GM18499 (cell line): ENCODE results near the gene PAM16.

ENCODE experiments used
- ATAC-seq: cut with Tn5 transposase; IDR thresholded peaks from one replicate; pipeline ENCODE4 v1.9.1; 2021; ENCODE audit warnings: moderate number of reproducible peaks; ENCODE audit not compliant: insufficient read depth, unreplicated experiment

The PAM16 gene

DNA sequence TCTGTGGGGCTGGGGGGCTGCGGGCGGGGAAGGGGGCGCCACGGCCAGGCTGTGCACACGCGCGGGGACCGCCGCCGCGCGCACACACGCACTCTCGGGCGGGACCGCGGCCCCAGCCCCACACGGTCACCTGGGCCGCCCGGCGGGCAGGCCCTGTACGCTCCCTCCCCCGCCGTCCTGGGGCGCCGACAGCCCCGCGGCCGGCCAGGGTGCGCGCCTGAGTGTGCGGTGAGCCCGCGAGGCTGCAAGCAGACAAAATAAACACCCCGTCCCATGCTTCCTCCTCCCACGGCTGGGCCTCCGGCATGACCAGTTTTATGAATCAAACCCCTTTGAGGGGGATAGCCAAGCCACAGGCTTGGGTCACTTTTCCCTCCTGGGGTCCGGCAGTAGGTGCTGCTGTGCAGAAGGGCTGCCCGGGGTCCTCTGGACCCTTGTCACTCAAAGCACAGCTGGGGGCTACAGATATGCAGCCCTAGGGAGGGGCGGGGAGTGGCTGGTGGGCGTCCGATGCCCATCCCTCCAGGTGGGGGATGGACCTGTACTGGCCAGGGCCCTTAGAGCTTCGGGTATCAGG is 21.0 kb upstream of the PAM16 start:
- ATAC-seq: no peak

DNA sequence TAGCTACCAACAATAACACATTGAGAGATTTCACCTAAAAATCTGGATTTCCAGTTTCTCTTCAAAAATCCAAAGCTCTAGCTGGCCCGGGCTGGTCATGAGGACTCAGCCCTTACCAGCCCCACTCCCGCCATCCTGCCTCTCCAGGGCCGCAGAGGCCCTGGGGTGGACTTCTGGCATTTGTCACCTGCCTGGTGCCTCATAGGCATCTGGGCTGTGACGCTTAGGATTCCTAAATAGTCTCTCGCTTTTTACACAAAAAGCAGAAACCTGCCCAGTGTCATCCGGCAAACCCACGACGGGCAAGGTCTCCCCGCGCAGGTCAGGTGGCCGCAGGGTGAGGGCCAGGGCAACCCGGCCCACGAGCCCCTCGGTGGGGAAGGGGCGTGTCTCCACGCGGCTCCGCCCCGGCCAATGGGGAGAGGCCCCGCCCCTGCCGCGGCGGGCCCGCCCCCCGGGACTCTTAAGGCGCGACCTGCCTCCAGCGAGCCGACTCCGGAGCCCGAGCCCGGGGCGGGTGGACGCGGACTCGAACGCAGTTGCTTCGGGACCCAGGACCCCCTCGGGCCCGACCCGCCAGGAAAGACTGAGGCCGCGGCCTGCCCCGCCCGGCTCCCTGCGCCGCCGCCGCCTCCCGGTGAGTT is 20.4 kb upstream of the PAM16 start, which contains the start of gene VASN:
Gene VASN, plus strand, starts transcription at position 492 of the 644 bp plus-strand sequence. CDS start 9,030 bp downstream, outside the sequence.
- ATAC-seq: no peak

DNA sequence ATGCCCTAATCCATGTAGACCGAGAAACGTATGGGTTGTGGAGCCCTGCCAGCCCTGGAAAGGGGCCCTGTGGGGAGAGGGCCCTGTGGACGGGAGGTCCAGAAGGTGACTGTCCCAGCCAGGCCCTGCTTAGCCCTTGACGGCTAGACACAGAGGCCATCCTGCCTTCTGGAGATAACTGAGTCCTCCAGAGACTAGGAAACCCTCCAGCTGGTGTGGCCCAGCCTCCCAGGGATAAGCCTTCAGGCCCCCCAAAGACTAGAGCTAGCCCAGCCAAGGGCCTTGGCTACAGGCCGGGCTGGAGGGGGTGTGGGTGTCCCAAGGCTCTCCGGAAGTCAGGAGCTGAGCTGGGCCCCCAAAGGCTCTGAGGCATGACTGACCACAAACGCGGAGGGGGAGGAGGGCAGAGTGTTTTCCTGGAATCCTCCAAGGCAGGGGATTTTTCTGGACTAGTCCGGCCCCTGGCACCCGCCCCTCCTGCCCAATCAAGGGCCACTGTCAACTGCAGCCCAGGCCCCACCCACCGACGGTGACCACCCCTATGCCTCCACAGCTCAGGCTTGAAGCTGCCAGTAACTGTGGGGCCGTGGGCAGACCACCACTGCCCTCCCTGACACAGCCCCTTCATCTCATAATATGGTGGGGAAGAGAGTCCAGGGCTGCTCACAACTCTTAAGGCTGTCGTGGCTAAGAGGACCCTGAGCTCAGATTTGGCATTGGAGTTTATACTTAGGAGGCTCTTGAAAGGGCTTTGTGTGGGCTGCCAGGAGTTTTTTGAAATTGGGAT is 19.6 kb upstream of the PAM16 start:
- no peak for ATAC-seq

DNA sequence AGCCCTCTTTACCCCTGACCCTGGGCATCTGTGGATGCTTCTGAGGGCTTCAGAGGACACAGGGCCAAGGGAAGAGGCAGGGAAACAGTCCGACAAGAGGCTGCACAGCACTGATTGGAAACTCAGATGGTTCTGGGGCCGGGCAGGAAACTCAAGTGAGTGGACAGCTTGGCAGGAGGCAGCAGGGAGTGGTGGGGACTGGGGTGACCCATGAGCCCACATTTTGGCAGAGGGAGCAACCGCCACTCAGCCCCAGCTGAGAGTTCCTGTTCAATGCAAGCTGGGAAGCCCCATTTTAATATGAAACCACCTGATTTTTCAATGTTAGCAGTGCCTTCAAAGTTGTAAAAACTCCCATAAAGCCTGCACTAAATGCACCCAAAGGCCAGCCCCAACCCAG is 19.0 kb upstream of the PAM16 start:
- ATAC-seq: no peak

DNA sequence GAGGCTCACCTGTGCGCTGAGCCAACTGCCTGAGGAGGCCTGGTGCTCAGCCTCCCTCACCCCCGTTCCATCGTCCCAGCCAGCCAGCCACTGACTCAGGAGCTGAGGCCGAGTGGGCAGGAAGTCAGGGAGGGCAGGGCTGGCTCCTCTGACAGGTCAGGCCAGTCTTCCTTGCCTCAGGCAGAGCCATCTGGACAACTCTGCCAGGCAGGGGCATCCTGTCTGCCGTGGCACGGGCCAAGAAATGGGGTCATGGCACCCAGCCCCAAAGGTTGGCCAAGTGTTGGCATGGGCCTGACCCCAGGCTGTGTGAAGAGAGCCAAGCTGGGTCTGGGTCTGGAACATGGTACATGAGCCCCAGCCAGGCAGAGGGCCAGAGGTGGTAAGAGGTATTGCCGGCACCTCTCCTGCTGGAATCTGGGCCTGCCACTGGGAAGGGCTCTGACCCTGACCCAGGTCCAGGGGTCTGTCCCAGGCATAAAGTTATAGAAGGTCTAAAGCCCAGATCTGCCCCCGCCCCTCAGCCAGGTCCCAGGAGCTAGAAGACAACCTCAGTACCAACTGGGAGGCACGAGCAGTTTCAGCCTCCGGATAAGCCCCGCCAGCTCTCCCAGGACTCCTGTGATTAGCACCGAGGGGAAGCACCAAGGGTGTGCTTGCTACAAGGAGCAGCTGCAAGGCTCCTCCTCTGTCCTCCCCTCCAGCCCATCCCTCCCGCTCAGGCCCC is 18.0 kb upstream of the PAM16 start:
- no peak for ATAC-seq

DNA sequence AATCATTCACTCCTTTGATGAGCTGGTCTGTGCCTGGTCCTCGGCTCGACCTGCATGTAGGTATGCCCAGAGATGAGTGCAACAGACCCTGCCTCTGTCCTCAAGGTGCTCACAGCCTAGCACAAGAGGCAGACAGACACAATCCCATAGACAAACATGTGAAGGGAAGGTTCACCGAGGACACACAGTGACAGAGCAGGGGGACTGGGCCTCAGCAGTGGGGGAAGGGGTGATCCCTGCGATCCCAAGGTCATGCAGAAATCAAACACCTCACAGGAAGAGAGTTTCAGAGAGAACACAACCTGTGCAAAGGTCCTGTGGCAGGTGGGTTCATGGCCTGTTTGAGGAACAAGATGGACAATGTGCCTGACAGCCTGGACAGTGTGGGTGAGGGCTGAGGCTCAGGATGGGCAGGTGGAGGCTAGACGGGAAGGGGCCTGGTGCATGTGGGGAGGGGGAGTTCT is 16.3 kb upstream of the PAM16 start:
- no peak for ATAC-seq

DNA sequence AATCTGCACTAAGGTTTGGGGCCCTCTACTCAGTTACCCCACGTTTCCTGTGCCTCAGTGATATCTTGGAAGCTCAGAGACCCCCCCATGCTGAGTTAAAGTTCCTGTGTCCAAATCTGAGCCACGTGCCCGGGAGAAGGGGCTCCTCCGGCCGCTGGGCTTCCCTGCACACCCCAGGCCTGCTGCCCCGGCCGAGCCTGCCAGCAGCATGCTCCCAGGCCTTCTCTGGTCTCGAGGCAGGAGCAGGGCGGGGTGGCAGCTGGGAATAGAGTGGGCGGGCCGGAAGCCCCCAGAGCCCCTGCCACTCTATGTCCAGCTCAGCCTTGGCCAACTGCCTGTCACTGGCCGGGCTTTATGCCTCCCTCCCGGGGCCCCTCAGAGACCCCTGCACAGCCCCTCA is 14.9 kb upstream of the PAM16 start:
- ATAC-seq: no peak

DNA sequence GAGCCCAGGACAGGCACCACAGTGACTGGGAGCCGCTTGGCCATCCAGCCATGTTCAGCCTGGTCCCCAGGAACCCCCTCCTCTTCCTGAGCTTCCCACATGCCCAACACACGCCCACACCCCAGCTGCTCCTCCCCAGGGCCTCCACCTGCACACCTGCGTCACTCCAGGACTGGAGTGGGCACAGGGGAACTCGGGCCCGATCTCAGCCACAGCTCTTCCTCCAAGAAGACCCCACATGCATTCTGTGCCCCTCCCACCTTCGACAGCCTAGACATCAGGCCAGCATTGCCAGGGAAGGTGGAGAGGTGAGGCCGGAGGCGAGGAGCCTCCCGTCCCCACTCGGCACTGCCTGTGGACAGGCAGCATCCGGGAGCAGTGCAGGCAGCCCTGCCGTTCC is 14.5 kb upstream of the PAM16 start:
- no peak for ATAC-seq

DNA sequence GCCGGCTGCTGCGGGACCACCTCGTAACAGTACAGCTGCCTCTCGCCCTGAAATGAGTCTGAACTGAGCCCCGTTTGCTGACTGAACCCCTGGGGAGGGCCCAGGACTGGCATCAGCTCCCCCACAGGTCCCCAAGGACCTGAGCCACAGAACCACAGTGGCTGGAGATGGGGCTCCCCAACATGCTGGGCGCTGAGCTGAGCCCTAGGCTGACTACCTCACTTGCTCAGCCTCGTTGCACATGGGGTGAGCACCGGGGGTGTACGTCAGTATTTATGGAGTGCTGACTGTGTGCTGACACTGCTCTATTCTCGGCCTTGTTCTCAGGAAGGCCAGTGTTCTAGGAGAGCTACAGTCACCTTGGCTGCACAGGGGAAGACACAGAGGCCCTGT is 13.9 kb upstream of the PAM16 start:
- no peak for ATAC-seq

DNA sequence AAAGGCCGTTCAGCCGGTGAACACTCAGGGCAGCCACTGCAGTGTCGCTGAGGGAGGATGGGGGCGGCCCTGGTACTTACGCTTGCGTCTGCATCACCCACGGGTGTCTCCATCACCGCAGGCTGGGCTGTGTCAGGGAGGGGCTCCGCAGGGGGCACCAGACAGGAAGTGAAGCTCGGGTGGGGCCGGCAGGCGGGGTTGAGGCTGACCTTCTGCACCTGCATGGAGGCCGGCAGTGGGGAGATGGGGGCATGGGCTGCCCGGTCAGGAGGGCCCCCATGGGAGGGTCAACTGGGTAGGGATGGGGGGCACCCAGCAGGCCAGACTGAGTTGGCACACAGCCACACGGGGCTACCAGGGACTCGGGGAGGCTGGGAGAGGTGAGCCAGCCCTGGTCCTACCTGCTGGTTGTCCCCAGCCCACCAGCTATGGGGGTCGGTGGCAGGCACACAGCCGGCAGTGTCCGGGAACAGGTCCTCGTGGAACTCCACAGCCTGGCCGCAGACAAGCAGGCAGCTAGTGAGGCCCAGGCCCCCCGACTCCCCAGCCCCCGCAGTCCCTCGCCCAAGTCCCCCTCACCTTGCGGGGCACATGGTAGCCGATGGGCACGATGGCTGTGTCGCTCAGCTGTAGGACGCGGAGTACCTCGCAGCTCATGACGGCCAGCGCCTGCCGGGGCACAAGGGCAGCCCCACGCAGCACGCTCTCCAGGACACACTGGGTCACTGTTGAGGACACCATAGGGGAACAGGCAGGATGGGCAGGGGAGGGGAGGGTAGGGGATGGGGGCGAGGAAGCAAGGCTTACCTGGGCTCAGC is 13.3 kb upstream of the PAM16 start:
- ATAC-seq: no peak

DNA sequence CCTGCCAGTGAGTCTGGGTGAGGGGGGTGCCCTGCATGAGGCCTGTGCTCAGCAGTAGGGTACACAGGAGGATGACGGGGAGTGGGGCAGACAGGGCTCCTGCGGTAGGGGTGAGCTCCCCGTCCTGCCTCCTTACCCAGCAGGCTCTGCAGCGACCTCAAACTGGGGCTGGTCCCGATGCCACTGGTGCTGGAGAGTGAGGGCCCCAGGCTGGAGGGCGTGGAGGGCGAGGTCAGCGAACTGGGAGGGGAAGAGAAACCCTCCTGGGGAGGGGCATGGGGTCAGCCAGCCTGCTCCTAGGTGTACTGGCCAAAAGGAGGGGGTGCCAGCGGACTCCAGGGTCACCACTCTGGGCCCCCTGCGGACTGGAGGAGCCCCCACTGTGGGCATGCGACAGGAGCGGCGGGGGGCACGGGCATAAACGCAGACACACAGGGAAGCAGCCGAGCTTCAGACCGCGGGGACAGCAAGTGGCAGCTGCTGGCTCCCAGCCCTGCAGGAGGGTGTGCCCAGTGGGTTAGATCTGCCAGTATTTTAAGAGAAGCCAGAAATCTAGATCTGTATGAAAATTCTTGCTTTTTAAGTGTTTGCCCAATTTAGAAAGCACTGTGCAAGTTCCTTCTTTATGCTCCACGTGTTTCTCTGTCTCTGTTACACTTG is 11.5 kb upstream of the PAM16 start:
- ATAC-seq: no peak

DNA sequence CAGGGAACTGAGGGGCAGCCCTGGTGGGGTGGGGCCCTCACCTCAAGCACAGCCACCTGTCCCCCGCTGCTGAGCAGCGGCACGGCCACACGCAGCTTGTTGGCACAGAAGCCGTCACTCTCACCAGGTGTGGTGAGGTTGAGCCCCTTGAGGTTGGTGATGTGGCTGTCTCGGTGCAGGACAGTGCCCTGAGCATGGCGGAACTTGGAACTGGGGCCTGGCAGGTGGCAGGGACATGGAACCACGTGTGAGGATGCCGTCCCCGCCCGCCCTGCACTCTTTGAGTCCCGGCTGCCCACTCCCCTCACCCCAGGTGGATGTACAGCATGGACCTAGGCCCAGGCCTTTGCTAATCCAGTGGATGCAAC is 10.8 kb upstream of the PAM16 start:
- no peak for ATAC-seq

DNA sequence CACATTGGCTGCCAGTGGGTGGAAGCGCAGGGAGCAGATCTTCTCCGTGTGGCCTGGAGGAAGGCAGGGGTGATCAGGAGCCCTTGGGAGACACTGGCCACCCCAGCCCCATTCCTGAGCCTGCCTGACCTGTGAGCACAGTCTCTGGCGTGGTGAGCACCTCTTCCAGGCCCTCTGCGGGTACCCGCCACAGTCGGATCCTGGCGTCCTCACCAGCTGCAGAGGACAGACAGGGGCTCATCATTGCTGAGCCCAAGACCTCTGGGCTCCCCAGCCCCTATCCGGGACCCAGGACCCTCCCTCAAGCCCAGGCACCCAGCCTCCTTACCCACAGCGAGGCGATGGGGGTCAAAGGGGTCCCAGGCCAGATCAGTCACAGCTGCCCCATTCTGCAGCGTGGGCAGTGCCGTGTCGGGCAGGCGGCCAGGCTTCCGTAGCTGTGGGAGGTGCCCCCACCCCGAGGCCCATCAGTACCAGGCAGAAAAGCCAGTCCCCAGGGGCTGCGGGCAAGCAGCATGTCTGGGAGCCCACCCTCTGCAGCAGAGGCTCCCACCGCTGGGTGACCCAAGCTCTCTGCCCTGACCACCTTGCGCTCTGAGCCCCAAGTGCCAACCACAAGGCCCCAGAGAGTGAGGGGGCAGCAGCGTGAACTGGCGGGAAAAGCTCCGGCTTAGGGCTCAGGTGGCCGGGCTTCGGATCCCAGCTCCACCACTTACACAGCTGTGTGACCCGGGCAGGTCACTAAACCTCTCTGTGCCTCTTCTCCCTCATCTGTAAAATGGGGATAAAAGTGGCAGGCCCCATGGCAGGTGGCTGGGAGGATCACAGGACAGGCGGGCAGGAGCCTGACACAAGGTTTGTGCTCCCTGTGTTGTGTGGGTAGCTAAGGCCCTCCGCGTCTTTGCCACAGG is 10.2 kb upstream of the PAM16 start:
- ATAC-seq: no peak

DNA sequence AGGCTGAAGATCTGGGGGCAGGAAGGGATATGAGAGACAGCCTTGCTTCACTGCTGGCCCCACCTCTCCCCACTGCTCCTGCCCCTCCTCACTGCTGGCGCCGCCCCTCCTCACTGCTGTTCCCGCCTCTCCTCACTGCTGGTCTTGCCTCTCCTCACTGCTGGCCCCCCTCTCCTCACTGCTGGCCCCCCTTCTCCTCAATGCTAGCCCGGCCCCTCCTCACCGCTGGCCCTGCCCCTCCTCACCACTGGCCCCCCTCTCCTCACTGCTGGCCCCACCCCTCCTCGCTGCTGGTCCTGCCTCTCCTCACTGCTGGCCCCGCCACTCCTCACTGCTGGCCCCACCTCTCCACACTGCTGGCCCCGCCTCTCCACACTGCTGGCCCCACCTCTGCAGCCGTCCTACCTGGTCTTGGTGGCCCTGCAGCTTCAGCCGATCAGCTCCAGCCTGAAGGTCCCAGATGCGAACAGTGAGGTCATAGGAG is 9.5 kb upstream of the PAM16 start:
- no peak for ATAC-seq

DNA sequence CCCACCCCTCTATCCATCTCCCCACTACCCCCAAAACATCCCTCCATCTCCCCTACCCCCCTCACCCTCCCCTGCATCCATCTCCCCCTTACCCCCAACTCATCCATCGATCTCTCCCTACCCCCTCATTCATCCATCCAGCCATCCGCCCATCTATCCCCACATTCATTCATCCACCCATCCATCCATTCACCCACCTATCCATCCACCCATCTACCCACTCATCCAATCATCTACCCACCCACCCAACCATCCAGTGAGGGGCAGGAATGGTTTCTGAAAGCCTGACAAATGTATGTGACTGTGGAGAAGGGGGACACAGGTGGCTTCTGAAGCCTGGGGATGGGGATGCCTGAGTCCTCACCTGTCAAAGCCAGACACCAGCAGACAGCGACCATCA is 8.8 kb upstream of the PAM16 start:
- ATAC-seq: no peak

DNA sequence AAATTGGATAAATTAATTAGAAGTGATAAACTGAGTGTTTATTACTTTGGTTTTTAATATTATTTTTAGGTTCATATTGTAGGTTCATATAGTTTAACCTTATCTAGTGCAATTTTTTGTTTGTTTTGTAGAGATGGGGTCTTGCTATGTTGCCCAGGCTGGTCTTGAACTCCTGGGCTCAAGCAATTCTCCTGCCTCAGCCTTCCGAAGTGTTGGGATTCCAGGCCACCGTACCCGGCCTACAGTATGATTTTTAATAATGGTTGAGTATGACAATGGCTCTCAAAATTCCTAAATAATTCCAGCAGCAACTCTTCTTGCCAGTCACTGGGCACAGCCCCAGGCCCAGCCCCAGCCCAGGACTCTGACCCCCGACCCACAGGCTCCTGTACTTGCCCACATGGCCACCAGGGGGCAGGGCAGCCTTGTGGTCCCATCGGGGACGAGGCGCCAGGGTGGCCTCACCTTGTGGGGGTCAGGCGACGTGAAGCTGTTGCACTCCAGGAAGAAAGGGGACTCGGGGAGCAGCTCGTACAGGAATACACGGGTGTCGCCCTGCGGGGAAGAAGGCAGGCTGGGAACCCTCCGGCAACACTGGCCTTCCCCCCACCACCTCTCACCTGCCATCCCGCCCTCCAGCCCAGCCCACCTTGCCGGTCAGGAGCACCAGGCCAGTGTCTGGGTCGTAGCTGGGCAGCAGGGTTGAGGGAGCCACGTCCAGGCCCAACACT is 7.9 kb upstream of the PAM16 start:
- ATAC-seq: no peak

DNA sequence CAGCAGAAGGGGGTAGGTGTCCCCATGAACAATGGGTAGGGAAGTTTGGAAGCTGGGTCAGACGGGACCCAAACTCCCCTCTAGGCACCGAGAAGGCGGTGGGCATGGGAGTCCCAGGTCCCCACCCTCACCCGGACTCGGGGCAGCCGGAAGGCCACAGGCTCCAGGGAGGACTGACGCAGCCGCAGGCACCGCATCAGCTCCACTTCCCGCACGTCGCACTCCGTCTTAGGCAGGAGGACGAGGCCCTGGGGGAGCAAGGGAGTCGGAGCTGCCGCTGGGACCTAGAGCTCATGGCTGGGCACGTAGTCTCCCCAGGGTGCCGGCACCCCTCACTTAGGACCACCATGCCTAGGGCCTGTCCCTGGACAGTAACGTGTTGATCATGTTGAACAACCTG is 7.1 kb upstream of the PAM16 start:
- no peak for ATAC-seq

DNA sequence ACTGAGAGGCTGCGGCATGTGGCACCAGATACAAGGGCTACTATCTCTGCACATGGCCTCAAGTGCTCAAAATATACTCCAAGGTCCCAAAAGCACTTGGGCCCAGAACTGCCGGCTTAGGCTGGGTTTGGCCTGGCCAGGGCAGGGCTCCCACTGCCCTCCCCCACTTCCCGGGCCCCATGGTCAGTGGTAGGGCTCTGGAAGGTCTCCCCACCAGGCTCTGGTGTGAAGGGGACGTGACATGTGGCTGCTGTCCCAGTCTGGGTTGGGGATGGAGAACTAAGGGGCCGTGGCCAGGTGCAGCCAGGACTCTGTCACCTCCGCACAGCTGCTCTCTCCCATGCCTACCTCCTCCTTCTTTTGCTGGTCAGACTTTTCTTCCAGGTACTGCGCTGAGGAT is 5.7 kb upstream of the PAM16 start:
- no peak for ATAC-seq
